ENCODE data around the gene SPEF2.

GRCh38 chr5:35683466-35683865 is 65.8 kb downstream of the SPEF2 start:
- TF ChIP-seq CTCF (conservative IDR thresholded peaks at IDR 0.05; ENCODE audit: low read depth in 2 of 2), result no peak
- TF ChIP-seq EZH2 (IDR thresholded peaks at IDR 0.05; ENCODE audit: low read depth, unreplicated experiment), result no peak
- TF ChIP-seq REST (IDR thresholded peaks at IDR 0.05; ENCODE audit: unreplicated experiment), result no peak
- TF ChIP-seq POLR2AphosphoS5 (IDR thresholded peaks at IDR 0.05; ENCODE audit: low read depth), result no peak
- no peak for TF ChIP-seq CREB1 (CRISPR knock-in tag; IDR thresholded peaks at IDR 0.05; ENCODE audit: low read depth)
